Measurements from ENCODE around the gene IPO11. TPM values are rescaled to one million over a fixed set of nuclear protein-coding genes. Genes with fewer than 3 reads are reported as not detected.

The IPO11 gene
- total and polyA plus RNA-seq, 2 of the 13 experiments (the other 11 are each of a cell fraction or from before 2014, with no cell fraction given), result 13.9 to 24.4 TPM

GRCh38 chr5:62593331-62593730 lies 180.8 kb downstream of the IPO11 start:
- in situ Hi-C loops (cut with HindIII; ENCODE audit: extremely low pct_ligation_motif_present, low pct_unique_long_range_greater_than_20kb), result no loop called here
- no peak overlapping the region for H3K4me2 ChIP-seq (ENCODE audit: low read depth, low read length)

More at GRCh38 chr5:62593331-62593730, 180.8 kb downstream of the IPO11 start:
- Histone ChIP-seq H3K9me3 (ENCODE audit: low read length) (no peaks in the 10 kb centered on the region), H3K27ac (ENCODE audit: extremely low read length, insufficient read depth, low read length) (no peak overlapping the region), H3K27me3 (ENCODE audit: control insufficient read depth in 1 of 2, insufficient read depth in 2 of 2, low read length in 2 of 2) (no peaks in the 10 kb centered on the region), H3K4me1 (ENCODE audit: insufficient read depth, low read length) (peaks cover 10% of the 10 kb centered on the region), H3K4me3 (replicated peaks in 1 of 3; ENCODE audit: insufficient read depth in 1 of 3, low read depth in 2 of 3, low read length in 3 of 3) (no peak overlapping the region), H4K20me1 (ENCODE audit: insufficient read depth, low read length) (no peaks in the 10 kb centered on the region), H3K79me2 (ENCODE audit: insufficient read depth, low read length) (no peaks in the 10 kb centered on the region), H3K9ac (ENCODE audit: insufficient read depth, low read depth, low read length) (no peak overlapping the region), H2AFZ (ENCODE audit: low read length) (no peak overlapping the region), H3K36me3 (replicated peaks in 1 of 2; ENCODE audit: control insufficient read depth in 1 of 2, insufficient read depth in 2 of 2, low read length in 2 of 2) (peaks cover 2 to 9% of the 10 kb centered on the region in 2 experiments; a peak in 2 of 5 replicates)
- ChIA-PET POLR2A (no interaction called here), CTCF (ENCODE audit: low intra/inter-chr PET ratio, low total read pairs) (no interaction called here)
- intact Hi-C loops (cut with micrococcal nuclease; ENCODE audit: unreplicated experiment), result no loop called here
- DNase-seq (ENCODE audit: low spot score), result no peak
- no peak for TF ChIP-seq SOX6 (IDR thresholded peaks at IDR 0.05)
- TF ChIP-seq SOX6 (CRISPR knock-in tag; IDR thresholded peaks at IDR 0.05), result no peak
- TF ChIP-seq SIN3B (IDR thresholded peaks at IDR 0.05; ENCODE audit: low read length), result no peak
- no peak for TF ChIP-seq ZNF136 (CRISPR knock-in tag; IDR thresholded peaks at IDR 0.05; ENCODE audit: low read depth)
- no peak for TF ChIP-seq ZNF12 (CRISPR knock-in tag; IDR thresholded peaks at IDR 0.05)
- TF ChIP-seq ZFP1 (CRISPR knock-in tag; IDR thresholded peaks at IDR 0.05), result no peak
- no peak for TF ChIP-seq PBX3 (CRISPR knock-in tag; IDR thresholded peaks at IDR 0.05; ENCODE audit: borderline replicate concordance)
- TF ChIP-seq SOX13 (IDR thresholded peaks at IDR 0.05), result no peak
- TF ChIP-seq SOX13 (CRISPR knock-in tag; conservative IDR thresholded peaks at IDR 0.05 in 1 of 2, IDR thresholded peaks at IDR 0.05 in 1 of 2), result no peak
- TF ChIP-seq ARID4A (CRISPR knock-in tag; IDR thresholded peaks at IDR 0.05; ENCODE audit: borderline replicate concordance), result no peak
- TF ChIP-seq ZNF749 (CRISPR knock-in tag; IDR thresholded peaks at IDR 0.05; ENCODE audit: borderline replicate concordance), result no peak
- no TSS peak for BruUV-seq (replicated peaks)
- no peak for ATAC-seq
- FAIRE-seq, result no peak
- 83% methylated on average over 1 of the region's 1 CpG for WGBS (ENCODE audit: low lambda C conversion rate)

Measured in HepG2 (cell line).